Spleen (tissue), 7 donors: ENCODE results near the gene NSD2.

Experiments used
- CTCF ChIP-seq, 11 experiments: fragments of 200-600 bp in 7 of 11; fragments of 450-650 bp in 4 of 11; sonication (generic) in 4 of 11; IDR thresholded peaks in 8 of 11; conservative IDR thresholded peaks in 3 of 11; 1 replicate in 7 of 11; 2 replicates in 4 of 11; pipeline versions ENCODE4 v1.4.0 to v1.8.0; 2016 to 2021; ENCODE audit warnings: antibody characterized with exemption in 11 of 11, inconsistent platforms in 4 of 11, mild to moderate bottlenecking in 1 of 11
- POLR2A ChIP-seq, 3 donors: fragments of 450-650 bp; IDR thresholded peaks; one replicate each; pipeline ENCODE4 v1.5.1; 2017; ENCODE audit warnings: antibody characterized with exemption in 3 of 3, mild to moderate bottlenecking in 1 of 3
- POLR2AphosphoS5 ChIP-seq, 3 donors: sonication (generic); formaldehyde crosslinking; IDR thresholded peaks; one replicate each; pipeline ENCODE4 v1.5.1; 2017; ENCODE audit warnings: antibody characterized with exemption in 3 of 3
- donor health status: DM: no; HTN: no; CAD: no; lungs with moderate emphysema.
- donor health status: DM: no; HTN: no; CAD: no.
- donor health status: DM: no; HTN: no; CAD: no.

- TF ChIP-seq CTCF (IDR thresholded peaks at IDR 0.05 in 8 of 11, conservative IDR thresholded peaks at IDR 0.05 in 3 of 11) (no peak), POLR2A (IDR thresholded peaks at IDR 0.05) (no peak), POLR2AphosphoS5 (IDR thresholded peaks at IDR 0.05) (no peak)
Measured at GRCh38 chr4:1962980-1963379, 91.8 kb downstream of the NSD2 start.
